Common myeloid progenitor, CD34-positive (primary cell): ENCODE measurements around the gene CTXND2.
"Not testable (repeated sequence)": the region's sequence is repeated elsewhere in the genome, so short reads cannot be mapped to it uniquely, and the experiment has no call there.

Experiments
- CTCF ChIA-PET: fragments of 350-600 bp; sonication (Branson Sonifier 250); formaldehyde crosslinking; loops from one replicate; lab custom pipeline; 2021; ENCODE audit warnings: antibody characterized with exemption; lab: Charles Lee
- POLR2A ChIA-PET: fragments of 350-600 bp; sonication (Branson Sonifier 250); formaldehyde crosslinking; loops from one replicate; lab custom pipeline; 2021; ENCODE audit warnings: antibody characterized with exemption; lab: Charles Lee
- DNase-seq, 3 donors: peaks; one replicate each; pipeline versions ENCODE4 v3.0.0 to v3.0.0-alpha.2; 2013
- H3K27ac ChIP-seq, 2 experiments: 1 replicate in 1 of 2; 2 replicates in 1 of 2; pipeline ENCODE4 v1.7.0; 2013; ENCODE audit warnings: inconsistent platforms in 2 of 2, low read length in 2 of 2, mild to moderate bottlenecking in 2 of 2, low read depth in 1 of 2, moderate library complexity in 1 of 2; ENCODE audit not compliant: severe bottlenecking in 2 of 2, insufficient read depth in 1 of 2, poor library complexity in 1 of 2
- H3K27me3 ChIP-seq, 5 experiments: replicated peaks in 2 of 5; 1 replicate in 3 of 5; 2 replicates in 2 of 5; pipeline versions ENCODE4 v1.6.1 to v1.7.0; 2013; ENCODE audit warnings: low read length in 4 of 5, mild to moderate bottlenecking in 2 of 5, moderate library complexity in 2 of 5, inconsistent platforms in 1 of 5; ENCODE audit not compliant: insufficient read depth in 5 of 5, control insufficient read depth in 4 of 5
- H3K36me3 ChIP-seq, 4 experiments: 1 replicate in 2 of 4; 2 replicates in 2 of 4; pipeline versions ENCODE4 v1.6.1 to v1.7.0; 2013; ENCODE audit warnings: low read length in 3 of 4, control low read depth in 1 of 4, mild to moderate bottlenecking in 1 of 4; ENCODE audit not compliant: control insufficient read depth in 4 of 4, insufficient read depth in 4 of 4
- H3K4me1 ChIP-seq, 4 experiments: 1 replicate in 3 of 4; 2 replicates in 1 of 4; pipeline versions ENCODE4 v1.6.1 to v1.7.1; 2013; ENCODE audit warnings: low read length in 3 of 4, mild to moderate bottlenecking in 3 of 4, control low read depth in 1 of 4, inconsistent platforms in 1 of 4, moderate library complexity in 1 of 4; ENCODE audit not compliant: control insufficient read depth in 4 of 4, insufficient read depth in 4 of 4; ENCODE audit errors: control extremely low read depth in 1 of 4
- H3K4me3 ChIP-seq, 7 experiments: 1 replicate in 4 of 7; 2 replicates in 3 of 7; pipeline versions ENCODE4 v1.5.1 to v1.7.0; 2013; ENCODE audit warnings: mild to moderate bottlenecking in 7 of 7, low read length in 6 of 7, moderate library complexity in 6 of 7, inconsistent platforms in 2 of 7, low read depth in 2 of 7, control low read depth in 1 of 7; ENCODE audit not compliant: insufficient read depth in 4 of 7, control insufficient read depth in 1 of 7; ENCODE audit errors: extremely low read depth in 1 of 7
- H3K9me3 ChIP-seq, 5 experiments: 1 replicate in 4 of 5; 2 replicates in 1 of 5; pipeline versions ENCODE4 v1.6.1 to v1.7.1; 2013; ENCODE audit warnings: low read length in 4 of 5, mild to moderate bottlenecking in 2 of 5, inconsistent platforms in 1 of 5, low read depth in 1 of 5, moderate library complexity in 1 of 5; ENCODE audit not compliant: control insufficient read depth in 4 of 5, insufficient read depth in 2 of 5; ENCODE audit errors: control extremely low read depth in 1 of 5
- WGBS: methylation state at CpG from one replicate; pipeline ENCODE4 v1.1.5; 2013; ENCODE audit not compliant: insufficient coverage; 5-methylcytosine and 5-hydroxymethylcytosine counted together

The CTXND2 gene

GRCh38 chr1:150874455-150875196, 12.3 kb upstream of the CTXND2 start:
- WGBS = 91% methylated on average over 6 of the region's 7 CpGs

GRCh38 chr1:150875197-150876118, 11.5 kb upstream of the CTXND2 start:
- no CpG with 5 or more reads among the region's 17 CpGs for WGBS
- ChIA-PET CTCF (interaction anchor here (0.9 kb wide), 1 partner anchor 46 kb away, joined by 3 read pairs; no protein-coding TSS in a partner anchor), POLR2A (no interaction called here)

More at GRCh38 chr1:150874455-150875196, 12.3 kb upstream of the CTXND2 start:
- H3K36me3 ChIP-seq = peaks cover 0 to 3% (median 1%) of the 10 kb centered on the region in 4 experiments
- ChIA-PET POLR2A (no interaction called here), CTCF (interaction anchor here (0.9 kb wide), 1 partner anchor 47 kb away, joined by 3 read pairs; no protein-coding TSS in a partner anchor)
- H3K4me3 ChIP-seq = peak overlapping the region in 5 of 7 experiments; percentile 80 to 94 (median 85)
- H3K27me3 ChIP-seq = no peaks in the 10 kb centered on the region
- no peaks in the 10 kb centered on the region for H3K9me3 ChIP-seq
- peaks cover 7 to 19% (median 15%) of the 10 kb centered on the region in 4 experiments for H3K4me1 ChIP-seq
- H3K27ac ChIP-seq = peak overlapping the region in 1 of 2 experiments; percentile 85
- peak in 2 of 3 donors; percentile 10 to 15 for DNase-seq

GRCh38 chr1:150876119-150876454, 10.8 kb upstream of the CTXND2 start:
- WGBS = 0% methylated on average over 14 of the region's 23 CpGs
- CTCF ChIA-PET = interaction anchor here (1.0 kb wide), 1 partner anchor 45 kb away, joined by 3 read pairs; no protein-coding TSS in a partner anchor

More at GRCh38 chr1:150875197-150876118, 11.5 kb upstream of the CTXND2 start:
- Histone ChIP-seq H3K27me3 (no peaks in the 10 kb centered on the region), H3K4me1 (peaks cover 7 to 19% (median 15%) of the 10 kb centered on the region in 4 experiments), H3K36me3 (peaks cover 0 to 3% (median 1%) of the 10 kb centered on the region in 4 experiments), H3K9me3 (no peaks in the 10 kb centered on the region), H3K4me3 (peak overlapping the region; percentile 73 to 95 (median 85)), H3K27ac (peak overlapping the region; percentile 66 to 85)
- DNase-seq = peak in 1 of 3 donors; percentile 11

GRCh38 chr1:150878931-150879330, 8.0 kb upstream of the CTXND2 start:
- not testable (repeated sequence) for H3K27me3 ChIP-seq, H3K36me3 ChIP-seq, H3K4me3 ChIP-seq, DNase-seq, H3K9me3 ChIP-seq, H3K27ac ChIP-seq
- POLR2A ChIA-PET = interaction anchor here (0.6 kb wide), 2 partner anchors 41 to 47 kb away, joined by 3 to 4 read pairs; no protein-coding TSS in a partner anchor
- 100% methylated on average over 1 of the region's 2 CpGs for WGBS
- CTCF ChIA-PET = interaction anchor here (1.6 kb wide), 1 partner anchor 10 kb away, joined by 3 read pairs; no protein-coding TSS in a partner anchor
- peaks cover 7 to 18% (median 15%) of the 10 kb centered on the region in 4 experiments for H3K4me1 ChIP-seq

More at GRCh38 chr1:150876119-150876454, 10.8 kb upstream of the CTXND2 start:
- no peaks in the 10 kb centered on the region for H3K9me3 ChIP-seq
- peaks cover 0 to 3% (median 1%) of the 10 kb centered on the region in 4 experiments for H3K36me3 ChIP-seq
- H3K27me3 ChIP-seq = no peaks in the 10 kb centered on the region
- peak in 1 of 3 donors; percentile 79 for DNase-seq
- peak overlapping the region; percentile 73 to 95 (median 85) for H3K4me3 ChIP-seq
- POLR2A ChIA-PET = no interaction called here
- H3K27ac ChIP-seq = peak overlapping the region; percentile 66 to 85
- peaks cover 7 to 19% (median 15%) of the 10 kb centered on the region in 4 experiments for H3K4me1 ChIP-seq

- CTCF ChIA-PET = no interaction called here
- H3K27ac ChIP-seq = no peak overlapping the region
- no peaks in the 10 kb centered on the region for H3K4me1 ChIP-seq
- no peaks in the 10 kb centered on the region for H3K36me3 ChIP-seq
- peak in 1 of 3 donors; percentile 24 for DNase-seq
- 100% methylated on average over 1 of the region's 2 CpGs for WGBS
- no peaks in the 10 kb centered on the region for H3K27me3 ChIP-seq
- H3K4me3 ChIP-seq = no peak overlapping the region
- POLR2A ChIA-PET = no interaction called here
- no peaks in the 10 kb centered on the region for H3K9me3 ChIP-seq
These were observed 5.4 kb upstream of the CTXND2 start for GRCh38 chr1:150881331-150882070.

GRCh38 chr1:150883121-150883520, 3.8 kb upstream of the CTXND2 start:
- POLR2A ChIA-PET, H3K27ac ChIP-seq, H3K36me3 ChIP-seq, H3K4me1 ChIP-seq, H3K9me3 ChIP-seq, DNase-seq, H3K27me3 ChIP-seq, H3K4me3 ChIP-seq: not testable (repeated sequence)
- 100% methylated on average over 3 of the region's 5 CpGs for WGBS
- CTCF ChIA-PET = interaction anchor here (0.8 to 1.0 kb wide), 2 partner anchors 39 to 112 kb away, joined by 3 read pairs; no protein-coding TSS in a partner anchor
